K562 (cell line): Measurements from ENCODE around the gene RABEPK. TPM values are rescaled to one million over a fixed set of nuclear protein-coding genes. Genes with fewer than 3 reads are reported as not detected.
A peak's percentile ranks its signal among the peaks of the same experiment; 100 is the strongest.

Experiments
- ETS1 ChIP-seq: conservative IDR thresholded peaks from 2 replicates; pipeline ENCODE4 v1.6.1; 2011; ENCODE audit warnings: low read depth, mild to moderate bottlenecking, low read length; ENCODE audit not compliant: control insufficient read depth
- EWSR1 ChIP-seq: fragments of 450-650 bp; IDR thresholded peaks from 2 replicates; pipeline ENCODE4 v1.6.1; 2018; ENCODE audit warnings: borderline replicate concordance, mild to moderate bottlenecking, low read depth, moderate library complexity; ENCODE audit not compliant: partially characterized antibody
- FOXK1 ChIP-seq: sonication (generic); formaldehyde crosslinking; IDR thresholded peaks from 2 replicates; pipeline ENCODE4 v1.8.0; 2022; ENCODE audit warnings: missing genetic modification reagents, mild to moderate bottlenecking, borderline replicate concordance
- GABPB1 ChIP-seq: sonication (generic); formaldehyde crosslinking; IDR thresholded peaks from 2 replicates; pipeline ENCODE4 v1.8.0; 2022; ENCODE audit warnings: mild to moderate bottlenecking, missing genetic modification reagents
- HEY1 ChIP-seq: fragments of 250-450 bp; sonication (Bioruptor Pico); IDR thresholded peaks from 2 replicates; pipeline ENCODE4 v1.5.0; 2020; ENCODE audit warnings: mild to moderate bottlenecking, moderate library complexity, borderline replicate concordance
- LCOR ChIP-seq: sonication (generic); formaldehyde crosslinking; IDR thresholded peaks from 2 replicates; pipeline ENCODE4 v1.8.0; 2022; ENCODE audit warnings: mild to moderate bottlenecking, missing genetic modification reagents
- NR2C2 ChIP-seq, 2 experiments: fragments of 200-800 bp in 1 of 2; sonication (Bioruptor generic) in 1 of 2; sonication (generic) in 1 of 2; formaldehyde crosslinking in 1 of 2; IDR thresholded peaks; 2 replicates each; pipeline versions ENCODE4 v1.6.1 to v1.8.0; 2016 to 2022; ENCODE audit warnings: mild to moderate bottlenecking in 1 of 2, missing compliant biosample characterization in 1 of 2, missing genetic modification characterization in 1 of 2, missing genetic modification reagents in 1 of 2
- POLR2AphosphoS2 ChIP-seq: IDR thresholded peaks from 2 replicates; pipeline ENCODE4 v1.6.1; 2012; ENCODE audit warnings: low read length, improper control_type of control experiment
- POLR2AphosphoS5 ChIP-seq: IDR thresholded peaks from 2 replicates; pipeline ENCODE4 v1.6.1; 2011; ENCODE audit warnings: mild to moderate bottlenecking, low read depth, low read length, moderate library complexity; ENCODE audit not compliant: control insufficient read depth, insufficient read depth
- RBFOX2 ChIP-seq: fragments of 200-400 bp; formaldehyde crosslinking; IDR thresholded peaks from 2 replicates; pipeline ENCODE4 v1.6.1; 2017; ENCODE audit warnings: low read depth, mild to moderate bottlenecking, low read length, moderate library complexity
- RBM22 ChIP-seq: fragments of 200-400 bp; formaldehyde crosslinking; IDR thresholded peaks from 2 replicates; pipeline ENCODE4 v1.6.1; 2018; ENCODE audit warnings: low read length, low read depth; ENCODE audit not compliant: poor library complexity, severe bottlenecking
- RCOR1 ChIP-seq, 2 experiments: IDR thresholded peaks; 2 replicates each; pipeline ENCODE4 v1.6.1; 2012; ENCODE audit warnings: low read depth in 2 of 2, low read length in 2 of 2, borderline replicate concordance in 1 of 2, improper control_type of control experiment in 1 of 2
- SMAD3 ChIP-seq: fragments of 450-650 bp; formaldehyde crosslinking; conservative IDR thresholded peaks from 2 replicates; pipeline ENCODE4 v1.4.0; 2020; ENCODE audit warnings: mild to moderate bottlenecking
- STAT5B ChIP-seq: fragments of 250-450 bp; sonication (Bioruptor Pico); IDR thresholded peaks from 2 replicates; pipeline ENCODE4 v1.8.0; 2021; ENCODE audit warnings: mild to moderate bottlenecking, inconsistent platforms
- TGIF2 ChIP-seq: sonication (generic); formaldehyde crosslinking; IDR thresholded peaks from 2 replicates; pipeline ENCODE4 v1.8.1; 2022; ENCODE audit warnings: mild to moderate bottlenecking, missing genetic modification reagents, moderate library complexity
- ZNF197 ChIP-seq: fragments of 200-800 bp; sonication (Bioruptor generic); IDR thresholded peaks from 2 replicates; pipeline ENCODE4 v1.6.1; 2016; ENCODE audit warnings: low read depth, missing genetic modification characterization, missing compliant biosample characterization
- ZNF347 ChIP-seq: fragments of 450-650 bp; formaldehyde crosslinking; IDR thresholded peaks from 2 replicates; pipeline ENCODE4 v1.4.0; 2020; ENCODE audit warnings: low read depth, mild to moderate bottlenecking, moderate library complexity
- ZNF431 ChIP-seq: sonication (generic); formaldehyde crosslinking; IDR thresholded peaks from 2 replicates; pipeline ENCODE4 v1.8.0; 2022; ENCODE audit warnings: mild to moderate bottlenecking, missing genetic modification reagents
- ZNF561 ChIP-seq: fragments of 450-650 bp; formaldehyde crosslinking; conservative IDR thresholded peaks from 2 replicates; pipeline ENCODE4 v1.4.0; 2020; ENCODE audit warnings: mild to moderate bottlenecking, moderate library complexity
- ZNF717 ChIP-seq: fragments of 250-450 bp; sonication (Bioruptor Pico); IDR thresholded peaks from 2 replicates; pipeline ENCODE4 v1.5.0; 2021
- polyA plus RNA-seq, 8 experiments: library from polyadenylated mRNA; depleted of rRNA in 4 of 8; stranded (reverse) in 5 of 8; unstranded in 3 of 8; fragments of >200 nt; fragmentation: Nextera tagmentation in 2 of 8; fragmentation: Illumina TruSeq in 1 of 8; extraction: Ambion mirVana in 2 of 8; extraction: Trizol in 1 of 8; gene quantifications; 2 replicates each; pipeline versions ENCODE4 v1.2.1 to v1.2.3, GENCODE V29; 2011 to 2014; ENCODE audit warnings: inconsistent platforms in 1 of 8, missing spikeins in 1 of 8
- total RNA-seq, 7 experiments: library from RNA; depleted of rRNA in 6 of 7; stranded (reverse); fragments of >200 nt in 6 of 7; fragmentation: Illumina TruSeq in 2 of 7; extraction: Trizol in 2 of 7; gene quantifications; 2 replicates each; pipeline versions ENCODE4 v1.2.1 to v1.2.3, GENCODE V29; 2011 to 2021; ENCODE audit warnings: low replicate concordance in 1 of 7
- TF ChIP-seq, protein P1 (sequence below): sonication (generic); formaldehyde crosslinking; IDR thresholded peaks from 2 replicates; pipeline ENCODE4 v1.8.0; 2023; ENCODE audit warnings: mild to moderate bottlenecking, missing genetic modification reagents

RABEPK gene
- total and polyA plus RNA-seq, 9 of the 15 experiments (the other 6 are each of a cell fraction or from before 2014, with no cell fraction given): 38.3 to 113 (median 52.8) TPM

GRCh38 chr9:125238127-125238914, 38.0 kb downstream of the RABEPK start (continued):
- TF ChIP-seq POLR2AphosphoS5 (peak; percentile 11; the same call in 1 of the 2 replicates), EWSR1 (no peak), RCOR1 (IDR thresholded peaks at IDR 0.05; ENCODE audit: borderline replicate concordance in 1 of 2, low read depth in 2 of 2, low read length in 2 of 2) (no peak), LCOR (CRISPR knock-in tag) (0 out of 2 replicates have a peak, but pooled peaks have one; percentile 65), RBM22 (peak; percentile 96), STAT5B (CRISPR knock-in tag) (no peak), ZNF717 (0 out of 2 replicates have a peak, but pooled peaks have one; percentile 23), POLR2AphosphoS2 (peak; percentile 85), ZNF431 (CRISPR knock-in tag) (0 out of 2 replicates have a peak, but pooled peaks have one; percentile 68), HEY1 (no peak), ZNF561 (0 out of 2 replicates have a peak, but pooled peaks have one; percentile 47), RBFOX2 (peak; percentile 85), TGIF2 (CRISPR knock-in tag) (peak; percentile 93), ZNF347 (CRISPR knock-in tag) (no peak), SMAD3 (CRISPR knock-in tag) (0 out of 2 replicates have a peak, but pooled peaks have one; percentile 38), NR2C2 (CRISPR knock-in tag; IDR thresholded peaks at IDR 0.05) (no peak), NR2C2 (tag; IDR thresholded peaks at IDR 0.05) (peak; percentile 31; the same call in 1 of the 2 replicates), ETS1 (no peak), FOXK1 (CRISPR knock-in tag) (0 out of 2 replicates have a peak, but pooled peaks have one; percentile 26), ZNF197 (no peak), GABPB1 (CRISPR knock-in tag) (no peak; the same call in none of the 2 replicates)
- TF ChIP-seq, protein P1, sequence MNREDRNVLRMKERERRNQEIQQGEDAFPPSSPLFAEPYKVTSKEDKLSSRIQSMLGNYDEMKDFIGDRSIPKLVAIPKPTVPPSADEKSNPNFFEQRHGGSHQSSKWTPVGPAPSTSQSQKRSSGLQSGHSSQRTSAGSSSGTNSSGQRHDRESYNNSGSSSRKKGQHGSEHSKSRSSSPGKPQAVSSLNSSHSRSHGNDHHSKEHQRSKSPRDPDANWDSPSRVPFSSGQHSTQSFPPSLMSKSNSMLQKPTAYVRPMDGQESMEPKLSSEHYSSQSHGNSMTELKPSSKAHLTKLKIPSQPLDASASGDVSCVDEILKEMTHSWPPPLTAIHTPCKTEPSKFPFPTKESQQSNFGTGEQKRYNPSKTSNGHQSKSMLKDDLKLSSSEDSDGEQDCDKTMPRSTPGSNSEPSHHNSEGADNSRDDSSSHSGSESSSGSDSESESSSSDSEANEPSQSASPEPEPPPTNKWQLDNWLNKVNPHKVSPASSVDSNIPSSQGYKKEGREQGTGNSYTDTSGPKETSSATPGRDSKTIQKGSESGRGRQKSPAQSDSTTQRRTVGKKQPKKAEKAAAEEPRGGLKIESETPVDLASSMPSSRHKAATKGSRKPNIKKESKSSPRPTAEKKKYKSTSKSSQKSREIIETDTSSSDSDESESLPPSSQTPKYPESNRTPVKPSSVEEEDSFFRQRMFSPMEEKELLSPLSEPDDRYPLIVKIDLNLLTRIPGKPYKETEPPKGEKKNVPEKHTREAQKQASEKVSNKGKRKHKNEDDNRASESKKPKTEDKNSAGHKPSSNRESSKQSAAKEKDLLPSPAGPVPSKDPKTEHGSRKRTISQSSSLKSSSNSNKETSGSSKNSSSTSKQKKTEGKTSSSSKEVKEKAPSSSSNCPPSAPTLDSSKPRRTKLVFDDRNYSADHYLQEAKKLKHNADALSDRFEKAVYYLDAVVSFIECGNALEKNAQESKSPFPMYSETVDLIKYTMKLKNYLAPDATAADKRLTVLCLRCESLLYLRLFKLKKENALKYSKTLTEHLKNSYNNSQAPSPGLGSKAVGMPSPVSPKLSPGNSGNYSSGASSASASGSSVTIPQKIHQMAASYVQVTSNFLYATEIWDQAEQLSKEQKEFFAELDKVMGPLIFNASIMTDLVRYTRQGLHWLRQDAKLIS: peak; percentile 95
